PC-9 (cell line): ENCODE data around the gene FYN.

Experiments used
- EZH2 ChIP-seq: fragments of 200-600 bp; sonication (generic); IDR thresholded peaks from 2 replicates; pipeline ENCODE4 v1.8.0; 2017; ENCODE audit warnings: antibody characterized with exemption, low read depth
- TF ChIP-seq, protein P1 (sequence below): fragments of 200-600 bp; sonication (generic); conservative IDR thresholded peaks from 2 replicates; pipeline ENCODE4 v1.6.1; 2017; ENCODE audit warnings: mixed run types, antibody characterized with exemption, mild to moderate bottlenecking, moderate library complexity

DNA sequence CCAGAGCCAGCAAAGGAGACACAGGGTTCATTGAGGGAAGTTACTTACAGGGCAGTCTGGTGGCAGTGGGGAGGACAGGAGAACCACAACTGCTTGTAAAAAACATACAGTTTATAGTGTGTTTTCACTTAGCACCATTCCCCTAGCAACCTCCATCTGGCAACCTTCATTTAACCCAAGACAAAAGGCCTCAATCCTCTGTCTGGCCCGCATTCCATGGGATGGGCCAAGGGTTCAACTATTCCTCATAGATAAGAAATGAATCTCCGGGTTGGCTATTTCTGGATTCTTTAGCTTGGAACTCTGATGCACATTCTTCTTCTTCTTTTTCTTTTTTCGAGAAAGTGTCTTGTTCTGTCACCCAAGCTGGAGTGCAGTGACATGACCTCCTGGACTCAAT lies 26.3 kb upstream of the FYN start:
- TF ChIP-seq, protein P1, sequence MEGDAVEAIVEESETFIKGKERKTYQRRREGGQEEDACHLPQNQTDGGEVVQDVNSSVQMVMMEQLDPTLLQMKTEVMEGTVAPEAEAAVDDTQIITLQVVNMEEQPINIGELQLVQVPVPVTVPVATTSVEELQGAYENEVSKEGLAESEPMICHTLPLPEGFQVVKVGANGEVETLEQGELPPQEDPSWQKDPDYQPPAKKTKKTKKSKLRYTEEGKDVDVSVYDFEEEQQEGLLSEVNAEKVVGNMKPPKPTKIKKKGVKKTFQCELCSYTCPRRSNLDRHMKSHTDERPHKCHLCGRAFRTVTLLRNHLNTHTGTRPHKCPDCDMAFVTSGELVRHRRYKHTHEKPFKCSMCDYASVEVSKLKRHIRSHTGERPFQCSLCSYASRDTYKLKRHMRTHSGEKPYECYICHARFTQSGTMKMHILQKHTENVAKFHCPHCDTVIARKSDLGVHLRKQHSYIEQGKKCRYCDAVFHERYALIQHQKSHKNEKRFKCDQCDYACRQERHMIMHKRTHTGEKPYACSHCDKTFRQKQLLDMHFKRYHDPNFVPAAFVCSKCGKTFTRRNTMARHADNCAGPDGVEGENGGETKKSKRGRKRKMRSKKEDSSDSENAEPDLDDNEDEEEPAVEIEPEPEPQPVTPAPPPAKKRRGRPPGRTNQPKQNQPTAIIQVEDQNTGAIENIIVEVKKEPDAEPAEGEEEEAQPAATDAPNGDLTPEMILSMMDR: no peak
- TF ChIP-seq EZH2: no peak
